GM12878 (cell line): Measurements from ENCODE around the gene EPHB2. TPM values are rescaled to one million over a fixed set of nuclear protein-coding genes. Genes with fewer than 3 reads are reported as not detected.

Experiments
- ATAC-seq: fragments of 200-7000 bp; cut with Tn5 transposase; 3 replicates; pipeline ENCODE4 v1.9.1; 2020; ENCODE audit warnings: mild to moderate bottlenecking, moderate library complexity
- BruUV-seq: library from RNA; stranded (reverse); fragments of 400-500 nt; replicated peaks from 2 replicates; lab custom pipeline; 2021; lab: Mats Ljungman, UMichigan
- CTCF ChIA-PET: fragments of 300-600 bp; sonication (Branson Sonifier 250); formaldehyde crosslinking; extraction: SDS; loops from one replicate; lab custom pipeline; 2021; ENCODE audit warnings: inconsistent platforms; lab: Yijun Ruan, JAX
- POLR2A ChIA-PET: fragments of 350-600 bp; formaldehyde crosslinking; extraction: SDS; loops from one replicate; lab custom pipeline; 2021; ENCODE audit warnings: inconsistent platforms; lab: Charles Lee
- RAD21 ChIA-PET: fragments of 300-600 bp; sonication (Branson Sonifier 250); formaldehyde crosslinking; loops from one replicate; lab custom pipeline; 2023; ENCODE audit warnings: antibody characterized with exemption; ENCODE audit not compliant: unreplicated experiment; lab: Charles Lee
- SMC1A ChIA-PET: fragments of 300-600 bp; sonication (Branson Sonifier 250); formaldehyde crosslinking; loops from one replicate; lab custom pipeline; 2023; ENCODE audit not compliant: unreplicated experiment, uncharacterized antibody; lab: Charles Lee
- DNase-seq: peaks from one replicate; pipeline ENCODE4 v3.0.0-alpha.2; 2011; ENCODE audit warnings: low read depth, low spot score
- FAIRE-seq: peaks from 3 replicates; lab custom pipeline; 2011; peaks lifted over from hg19 to GRCh38; lab: Jason Lieb, UNC
- H2AFZ ChIP-seq: 2 replicates; pipeline ENCODE4 v1.6.0; 2011; ENCODE audit warnings: low read depth, low read length, control low read depth; ENCODE audit not compliant: control insufficient read depth
- H3K27ac ChIP-seq: 2 replicates; pipeline ENCODE4 v1.5.1; 2011; ENCODE audit warnings: control low read depth; ENCODE audit not compliant: control insufficient read depth, insufficient read depth
- H3K27me3 ChIP-seq, 2 experiments: replicated peaks in 1 of 2; 2 replicates each; pipeline versions ENCODE4 v1.6.0 to v1.6.1; 2011; ENCODE audit warnings: low read length in 1 of 2; ENCODE audit not compliant: control insufficient read depth in 2 of 2, insufficient read depth in 2 of 2
- H3K36me3 ChIP-seq, 2 experiments: 2 replicates each; pipeline ENCODE4 v1.5.1; 2011; ENCODE audit warnings: low read length in 1 of 2; ENCODE audit not compliant: control insufficient read depth in 2 of 2, insufficient read depth in 2 of 2
- H3K4me1 ChIP-seq: 2 replicates; pipeline ENCODE4 v1.6.1; 2011; ENCODE audit warnings: mild to moderate bottlenecking, low read length, moderate library complexity, mixed read lengths; ENCODE audit not compliant: control insufficient read depth, insufficient read depth
- H3K4me2 ChIP-seq: 2 replicates; pipeline ENCODE4 v1.6.0; 2011; ENCODE audit warnings: control low read depth; ENCODE audit not compliant: control insufficient read depth, insufficient read depth
- H3K4me3 ChIP-seq: fragments of 200-600 bp; sonication (generic); 2 replicates; pipeline ENCODE4 v1.5.1; 2016
- H3K79me2 ChIP-seq: 2 replicates; pipeline ENCODE4 v1.6.0; 2011; ENCODE audit warnings: low read length; ENCODE audit not compliant: control insufficient read depth, insufficient read depth
- H3K9ac ChIP-seq: 2 replicates; pipeline ENCODE4 v1.8.0; 2011; ENCODE audit warnings: low read length, control low read depth, mixed read lengths; ENCODE audit not compliant: control insufficient read depth, insufficient read depth
- H3K9me3 ChIP-seq: replicated peaks from 3 replicates; pipeline ENCODE4 v1.5.1; 2011; ENCODE audit warnings: mild to moderate bottlenecking, low read length; ENCODE audit not compliant: control insufficient read depth, insufficient read depth
- H4K20me1 ChIP-seq: 2 replicates; pipeline ENCODE4 v1.6.0; 2011; ENCODE audit not compliant: control insufficient read depth, insufficient read depth
- BACH1 ChIP-seq: fragments of 450-650 bp; IDR thresholded peaks from 2 replicates; pipeline ENCODE4 v1.6.1; 2017; ENCODE audit warnings: mild to moderate bottlenecking, borderline replicate concordance
- GABPA ChIP-seq: IDR thresholded peaks from 2 replicates; pipeline ENCODE4 v1.6.1; 2014; ENCODE audit warnings: antibody characterized with exemption, low read depth, mild to moderate bottlenecking, inconsistent platforms
- IKZF1 ChIP-seq: fragments of 450-650 bp; conservative IDR thresholded peaks from 2 replicates; pipeline ENCODE4 v1.6.1; 2017; ENCODE audit warnings: antibody characterized with exemption, mild to moderate bottlenecking
- KDM1A ChIP-seq: fragments of 200-600 bp; sonication (generic); IDR thresholded peaks from 2 replicates; pipeline ENCODE4 v1.6.1; 2016; ENCODE audit warnings: borderline replicate concordance
- NFIC ChIP-seq: IDR thresholded peaks from 2 replicates; pipeline ENCODE4 v1.6.1; 2012; ENCODE audit warnings: low read depth, mild to moderate bottlenecking, inconsistent platforms, low read length, moderate library complexity
- PRDM15 ChIP-seq: fragments of 450-650 bp; formaldehyde crosslinking; IDR thresholded peaks from 2 replicates; pipeline ENCODE4 v1.4.0; 2020; ENCODE audit warnings: mild to moderate bottlenecking, moderate library complexity
- SREBF2 ChIP-seq: IDR thresholded peaks from 2 replicates; pipeline ENCODE4 v1.6.1; 2012; ENCODE audit warnings: mild to moderate bottlenecking, low read length
- USF2 ChIP-seq: IDR thresholded peaks from 2 replicates; pipeline ENCODE4 v1.6.1; 2011; ENCODE audit warnings: low read depth, low read length, improper control_type of control experiment, borderline replicate concordance
- WGBS: methylation state at CpG from one replicate; pipeline ENCODE4 v1.1.6; 2016; ENCODE audit warnings: low lambda C conversion rate; ENCODE audit not compliant: insufficient replicate concordance, insufficient coverage; ENCODE audit errors: missing lambda C conversion rate; 5-methylcytosine and 5-hydroxymethylcytosine counted together
- in situ Hi-C: fragments of 300-500 bp; cut with MboI; formaldehyde crosslinking; loops from 9 replicates; pipeline ENCODE4 v1.14.3; 2018; ENCODE audit warnings: mixed read lengths
- intact Hi-C: fragments of 100-400 bp; cut with micrococcal nuclease; formaldehyde crosslinking; loops from one replicate; pipeline ENCODE4 v1.14.2; 2022; ENCODE audit not compliant: unreplicated experiment
- polyA plus RNA-seq, 11 experiments: library from polyadenylated mRNA; depleted of rRNA in 4 of 11; unstranded in 6 of 11; stranded (reverse) in 5 of 11; fragments of >200 nt; fragmentation: Nextera tagmentation in 4 of 11; fragmentation: Illumina TruSeq in 1 of 11; extraction: Ambion mirVana in 4 of 11; extraction: Trizol in 1 of 11; gene quantifications; 1 replicate in 1 of 11; 2 replicates in 10 of 11; pipeline versions ENCODE4 v1.2.1 to v1.2.3, GENCODE V29; 2011 to 2016; ENCODE audit warnings: inconsistent platforms in 2 of 11, missing spikeins in 2 of 11, low read depth in 1 of 11
- total RNA-seq, 4 experiments: library from RNA; depleted of rRNA in 3 of 4; stranded (reverse); fragments of >200 nt in 3 of 4; fragmentation: Illumina TruSeq in 1 of 4; extraction: Trizol in 1 of 4; gene quantifications; 2 replicates each; pipeline versions ENCODE4 v1.2.1 to v1.2.3, GENCODE V29; 2013 to 2021

Gene EPHB2
- total and polyA plus RNA-seq, 10 of the 15 experiments (the other 5 are each of a cell fraction or from before 2014, with no cell fraction given): 0.13 to 3.3 (median 0.92) TPM

- TF ChIP-seq GABPA (no peak), NFIC (no peak), SREBF2 (no peak), USF2 (no peak)
- TF ChIP-seq, all 136 proteins: peak for 0
These were observed 167.3 kb downstream of the EPHB2 start (continued) for GRCh38 chr1:22877980-22878379.

- H4K20me1 ChIP-seq: no peaks in the 10 kb centered on the region; the same call in 1 of the 2 replicates
- peaks cover 0 to 3% of the 10 kb centered on the region in 2 experiments; a peak in 2 of 4 replicates for H3K27me3 ChIP-seq
- BruUV-seq: no TSS peak
- no peak overlapping the region for H3K27ac ChIP-seq
- no peaks in the 10 kb centered on the region for H3K36me3 ChIP-seq
- TF ChIP-seq IKZF1: no peak
- no peak for TF ChIP-seq BACH1
- no peak for TF ChIP-seq KDM1A
- no peak for TF ChIP-seq PRDM15 (CRISPR knock-in tag)
- ChIA-PET CTCF (no interaction called here), RAD21 (interaction anchor here (1.1 kb wide), 1 partner anchor 174 kb away, joined by 3 read pairs; no protein-coding TSS in a partner anchor), POLR2A (no interaction called here), SMC1A (no interaction called here)
- H2AFZ ChIP-seq: no peak overlapping the region
- in situ Hi-C loops (no loop called here), intact Hi-C loops (no loop called here)
- H3K9me3 ChIP-seq: no peaks in the 10 kb centered on the region
- no peaks in the 10 kb centered on the region for H3K79me2 ChIP-seq
- FAIRE-seq (no peak), DNase-seq (no peak), ATAC-seq (no peak)
- no peak overlapping the region for H3K4me3 ChIP-seq
- no peak overlapping the region for H3K4me2 ChIP-seq
- H3K4me1 ChIP-seq: no peaks in the 10 kb centered on the region
- no peak overlapping the region for H3K9ac ChIP-seq
- 39% methylated on average over 13 of the region's 13 CpGs for WGBS
These were observed 168.0 kb downstream of the EPHB2 start for GRCh38 chr1:22878626-22879025.
